Measurements from ENCODE around the gene NFKB1. TPM values are rescaled to one million over a fixed set of nuclear protein-coding genes. Genes with fewer than 3 reads are reported as not detected.

Gene NFKB1
- total RNA-seq, 1 donor from 2014 or later, result 18.8 TPM

- H3K27me3 ChIP-seq (ENCODE audit: control insufficient read depth in 3 of 3, insufficient read depth in 3 of 3, low read length in 3 of 3), result no peaks in the 10 kb centered on the region
- H3K9ac ChIP-seq (ENCODE audit: low read depth in 1 of 3, low read length in 3 of 3), result no peak overlapping the region
- no peaks in the 10 kb centered on the region for H3K4me1 ChIP-seq (ENCODE audit: control insufficient read depth in 3 of 3, insufficient read depth in 3 of 3, low read length in 3 of 3)
- H3K9me3 ChIP-seq (ENCODE audit: control insufficient read depth in 3 of 3, low read length in 3 of 3), result no peaks in the 10 kb centered on the region
- H3K27ac ChIP-seq (ENCODE audit: low read depth, low read length), result no peak overlapping the region
- no peak overlapping the region for H3K4me3 ChIP-seq (ENCODE audit: low read length in 3 of 3)
- H3K36me3 ChIP-seq (ENCODE audit: control insufficient read depth in 3 of 3, insufficient read depth in 3 of 3, low read length in 3 of 3), result peaks cover 11 to 26% (median 17%) of the 10 kb centered on the region in 3 donors
Measured at GRCh38 chr4:102574317-102574716, 73.2 kb downstream of the NFKB1 start.

GRCh38 chr4:102575369-102576129 lies 74.4 kb downstream of the NFKB1 start:
- Histone ChIP-seq H3K4me3 (ENCODE audit: low read length in 3 of 3) (no peak overlapping the region), H3K27me3 (ENCODE audit: control insufficient read depth in 3 of 3, insufficient read depth in 3 of 3, low read length in 3 of 3) (no peaks in the 10 kb centered on the region), H3K36me3 (ENCODE audit: control insufficient read depth in 3 of 3, insufficient read depth in 3 of 3, low read length in 3 of 3) (peaks cover 15 to 29% (median 23%) of the 10 kb centered on the region in 3 donors), H3K9ac (ENCODE audit: low read depth in 1 of 3, low read length in 3 of 3) (no peak overlapping the region), H3K27ac (ENCODE audit: low read depth, low read length) (no peak overlapping the region), H3K4me1 (ENCODE audit: control insufficient read depth in 3 of 3, insufficient read depth in 3 of 3, low read length in 3 of 3) (no peaks in the 10 kb centered on the region), H3K9me3 (ENCODE audit: control insufficient read depth in 3 of 3, low read length in 3 of 3) (no peaks in the 10 kb centered on the region)

GRCh38 chr4:102578270-102578669 lies 77.1 kb downstream of the NFKB1 start:
- H3K4me3 ChIP-seq (ENCODE audit: low read length in 3 of 3), result no peak overlapping the region
- H3K9ac ChIP-seq (ENCODE audit: low read depth in 1 of 3, low read length in 3 of 3), result no peak overlapping the region
- no peaks in the 10 kb centered on the region for H3K9me3 ChIP-seq (ENCODE audit: control insufficient read depth in 3 of 3, low read length in 3 of 3)
- H3K27me3 ChIP-seq (ENCODE audit: control insufficient read depth in 3 of 3, insufficient read depth in 3 of 3, low read length in 3 of 3), result no peaks in the 10 kb centered on the region
- H3K4me1 ChIP-seq (ENCODE audit: control insufficient read depth in 3 of 3, insufficient read depth in 3 of 3, low read length in 3 of 3), result no peaks in the 10 kb centered on the region
- H3K27ac ChIP-seq (ENCODE audit: low read depth, low read length), result no peak overlapping the region
- H3K36me3 ChIP-seq (ENCODE audit: control insufficient read depth in 3 of 3, insufficient read depth in 3 of 3, low read length in 3 of 3), result peaks cover 15 to 45% (median 45%) of the 10 kb centered on the region in 3 donors

- peaks cover 15 to 50% (median 49%) of the 10 kb centered on the region in 3 donors for H3K36me3 ChIP-seq (ENCODE audit: control insufficient read depth in 3 of 3, insufficient read depth in 3 of 3, low read length in 3 of 3)
- no peaks in the 10 kb centered on the region for H3K9me3 ChIP-seq (ENCODE audit: control insufficient read depth in 3 of 3, low read length in 3 of 3)
Measured at GRCh38 chr4:102578819-102579218, 77.7 kb downstream of the NFKB1 start.

GRCh38 chr4:102579794-102580462 lies 78.8 kb downstream of the NFKB1 start:
- Histone ChIP-seq H3K9ac (ENCODE audit: low read depth in 1 of 3, low read length in 3 of 3) (no peak overlapping the region), H3K27me3 (ENCODE audit: control insufficient read depth in 3 of 3, insufficient read depth in 3 of 3, low read length in 3 of 3) (no peaks in the 10 kb centered on the region), H3K4me1 (ENCODE audit: control insufficient read depth in 3 of 3, insufficient read depth in 3 of 3, low read length in 3 of 3) (no peaks in the 10 kb centered on the region), H3K36me3 (ENCODE audit: control insufficient read depth in 3 of 3, insufficient read depth in 3 of 3, low read length in 3 of 3) (peaks cover 15 to 59% (median 54%) of the 10 kb centered on the region in 3 donors), H3K4me3 (ENCODE audit: low read length in 3 of 3) (no peak overlapping the region), H3K9me3 (ENCODE audit: control insufficient read depth in 3 of 3, low read length in 3 of 3) (no peaks in the 10 kb centered on the region), H3K27ac (ENCODE audit: low read depth, low read length) (no peak overlapping the region)

More at GRCh38 chr4:102578819-102579218, 77.7 kb downstream of the NFKB1 start:
- Histone ChIP-seq H3K27me3 (ENCODE audit: control insufficient read depth in 3 of 3, insufficient read depth in 3 of 3, low read length in 3 of 3) (no peaks in the 10 kb centered on the region), H3K9ac (ENCODE audit: low read depth in 1 of 3, low read length in 3 of 3) (no peak overlapping the region), H3K4me1 (ENCODE audit: control insufficient read depth in 3 of 3, insufficient read depth in 3 of 3, low read length in 3 of 3) (no peaks in the 10 kb centered on the region), H3K4me3 (ENCODE audit: low read length in 3 of 3) (no peak overlapping the region), H3K27ac (ENCODE audit: low read depth, low read length) (no peak overlapping the region)

- peaks cover 15 to 59% (median 58%) of the 10 kb centered on the region in 3 donors for H3K36me3 ChIP-seq (ENCODE audit: control insufficient read depth in 3 of 3, insufficient read depth in 3 of 3, low read length in 3 of 3)
- H3K4me3 ChIP-seq (ENCODE audit: low read length in 3 of 3), result no peak overlapping the region
- no peak overlapping the region for H3K27ac ChIP-seq (ENCODE audit: low read depth, low read length)
- no peak overlapping the region for H3K9ac ChIP-seq (ENCODE audit: low read depth in 1 of 3, low read length in 3 of 3)
- no peaks in the 10 kb centered on the region for H3K9me3 ChIP-seq (ENCODE audit: control insufficient read depth in 3 of 3, low read length in 3 of 3)
- H3K4me1 ChIP-seq (ENCODE audit: control insufficient read depth in 3 of 3, insufficient read depth in 3 of 3, low read length in 3 of 3), result no peaks in the 10 kb centered on the region
- H3K27me3 ChIP-seq (ENCODE audit: control insufficient read depth in 3 of 3, insufficient read depth in 3 of 3, low read length in 3 of 3), result no peaks in the 10 kb centered on the region
Measured at GRCh38 chr4:102580463-102580842, 79.3 kb downstream of the NFKB1 start.

GRCh38 chr4:102584091-102584490 lies 82.9 kb downstream of the NFKB1 start:
- H3K9me3 ChIP-seq (ENCODE audit: control insufficient read depth in 3 of 3, low read length in 3 of 3), result no peaks in the 10 kb centered on the region
- H3K27ac ChIP-seq (ENCODE audit: low read depth, low read length), result no peak overlapping the region
- H3K9ac ChIP-seq (ENCODE audit: low read depth in 1 of 3, low read length in 3 of 3), result no peak overlapping the region
- H3K4me1 ChIP-seq (ENCODE audit: control insufficient read depth in 3 of 3, insufficient read depth in 3 of 3, low read length in 3 of 3), result no peaks in the 10 kb centered on the region
- H3K27me3 ChIP-seq (ENCODE audit: control insufficient read depth in 3 of 3, insufficient read depth in 3 of 3, low read length in 3 of 3), result no peaks in the 10 kb centered on the region
- no peak overlapping the region for H3K4me3 ChIP-seq (ENCODE audit: low read length in 3 of 3)
- H3K36me3 ChIP-seq (ENCODE audit: control insufficient read depth in 3 of 3, insufficient read depth in 3 of 3, low read length in 3 of 3), result peaks cover 5 to 51% (median 49%) of the 10 kb centered on the region in 3 donors

GRCh38 chr4:102585329-102585728 lies 84.2 kb downstream of the NFKB1 start:
- Histone ChIP-seq H3K27me3 (ENCODE audit: control insufficient read depth in 3 of 3, insufficient read depth in 3 of 3, low read length in 3 of 3) (no peaks in the 10 kb centered on the region), H3K36me3 (ENCODE audit: control insufficient read depth in 3 of 3, insufficient read depth in 3 of 3, low read length in 3 of 3) (peaks cover 2 to 54% (median 47%) of the 10 kb centered on the region in 3 donors), H3K9ac (ENCODE audit: low read depth in 1 of 3, low read length in 3 of 3) (no peak overlapping the region)

GRCh38 chr4:102586002-102586643 lies 85.0 kb downstream of the NFKB1 start:
- no peak overlapping the region for H3K9ac ChIP-seq (ENCODE audit: low read depth in 1 of 3, low read length in 3 of 3)
- no peak overlapping the region for H3K27ac ChIP-seq (ENCODE audit: low read depth, low read length)
- H3K4me3 ChIP-seq (ENCODE audit: low read length in 3 of 3), result no peak overlapping the region
- peaks cover 0 to 48% (median 45%) of the 10 kb centered on the region in 3 donors for H3K36me3 ChIP-seq (ENCODE audit: control insufficient read depth in 3 of 3, insufficient read depth in 3 of 3, low read length in 3 of 3)
- H3K4me1 ChIP-seq (ENCODE audit: control insufficient read depth in 3 of 3, insufficient read depth in 3 of 3, low read length in 3 of 3), result no peaks in the 10 kb centered on the region
- no peaks in the 10 kb centered on the region for H3K9me3 ChIP-seq (ENCODE audit: control insufficient read depth in 3 of 3, low read length in 3 of 3)
- no peaks in the 10 kb centered on the region for H3K27me3 ChIP-seq (ENCODE audit: control insufficient read depth in 3 of 3, insufficient read depth in 3 of 3, low read length in 3 of 3)

More at GRCh38 chr4:102585329-102585728, 84.2 kb downstream of the NFKB1 start:
- Histone ChIP-seq H3K4me1 (ENCODE audit: control insufficient read depth in 3 of 3, insufficient read depth in 3 of 3, low read length in 3 of 3) (no peaks in the 10 kb centered on the region), H3K27ac (ENCODE audit: low read depth, low read length) (no peak overlapping the region), H3K9me3 (ENCODE audit: control insufficient read depth in 3 of 3, low read length in 3 of 3) (no peaks in the 10 kb centered on the region), H3K4me3 (ENCODE audit: low read length in 3 of 3) (no peak overlapping the region)

GRCh38 chr4:102586644-102587021 lies 85.5 kb downstream of the NFKB1 start:
- Histone ChIP-seq H3K36me3 (ENCODE audit: control insufficient read depth in 3 of 3, insufficient read depth in 3 of 3, low read length in 3 of 3) (peaks cover 0 to 48% (median 45%) of the 10 kb centered on the region in 3 donors), H3K9ac (ENCODE audit: low read depth in 1 of 3, low read length in 3 of 3) (no peak overlapping the region), H3K4me3 (ENCODE audit: low read length in 3 of 3) (no peak overlapping the region), H3K27me3 (ENCODE audit: control insufficient read depth in 3 of 3, insufficient read depth in 3 of 3, low read length in 3 of 3) (no peaks in the 10 kb centered on the region), H3K27ac (ENCODE audit: low read depth, low read length) (no peak overlapping the region), H3K4me1 (ENCODE audit: control insufficient read depth in 3 of 3, insufficient read depth in 3 of 3, low read length in 3 of 3) (no peaks in the 10 kb centered on the region), H3K9me3 (ENCODE audit: control insufficient read depth in 3 of 3, low read length in 3 of 3) (no peaks in the 10 kb centered on the region)

Data from skeletal muscle tissue (tissue), 4 donors.